Smooth muscle cell of the brain vasculature (primary cell): Measurements from ENCODE around the gene OR9Q2.
"Not testable (repeated sequence)": the region's sequence is repeated elsewhere in the genome, so short reads cannot be mapped to it uniquely, and the experiment has no call there.

Experiments used
- DNase-seq: peaks from one replicate; pipeline ENCODE4 v3.0.0-alpha.2; 2012; ENCODE audit warnings: low read depth, low spot score

The OR9Q2 gene, protein sequence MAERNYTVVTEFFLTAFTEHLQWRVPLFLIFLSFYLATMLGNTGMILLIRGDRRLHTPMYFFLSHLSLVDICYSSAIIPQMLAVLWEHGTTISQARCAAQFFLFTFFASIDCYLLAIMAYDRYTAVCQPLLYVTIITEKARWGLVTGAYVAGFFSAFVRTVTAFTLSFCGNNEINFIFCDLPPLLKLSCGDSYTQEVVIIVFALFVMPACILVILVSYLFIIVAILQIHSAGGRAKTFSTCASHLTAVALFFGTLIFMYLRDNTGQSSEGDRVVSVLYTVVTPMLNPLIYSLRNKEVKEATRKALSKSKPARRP

DNA sequence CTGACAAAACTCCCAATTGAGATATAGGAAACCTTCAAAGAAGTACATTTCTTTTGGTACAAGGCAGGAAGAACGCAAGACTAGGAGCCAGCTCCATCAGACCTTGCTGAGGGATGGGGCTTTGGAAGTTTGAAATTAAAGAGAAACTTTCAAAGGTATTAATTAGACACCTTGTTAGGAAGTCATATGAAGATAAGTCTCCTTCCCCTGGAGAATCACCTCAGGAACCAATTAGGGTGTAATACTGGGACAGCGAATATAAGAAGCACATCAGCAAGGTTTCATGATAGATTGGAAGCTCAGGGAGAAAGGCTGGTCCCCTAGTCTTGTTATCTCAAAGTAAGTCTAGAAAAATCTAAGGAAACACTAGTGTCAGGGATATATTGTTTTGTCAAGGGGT is at the start of gene OR9Q2:
OR9Q2 (plus strand) TSS at position 301 of the 400 bp plus-strand sequence. CDS start 1,421 bp downstream, outside the sequence.
- DNase-seq = no peak

GRCh38 chr11:58142761-58143160 is 46.1 kb upstream of the OR9Q2 start:
- no peak for DNase-seq

DNA sequence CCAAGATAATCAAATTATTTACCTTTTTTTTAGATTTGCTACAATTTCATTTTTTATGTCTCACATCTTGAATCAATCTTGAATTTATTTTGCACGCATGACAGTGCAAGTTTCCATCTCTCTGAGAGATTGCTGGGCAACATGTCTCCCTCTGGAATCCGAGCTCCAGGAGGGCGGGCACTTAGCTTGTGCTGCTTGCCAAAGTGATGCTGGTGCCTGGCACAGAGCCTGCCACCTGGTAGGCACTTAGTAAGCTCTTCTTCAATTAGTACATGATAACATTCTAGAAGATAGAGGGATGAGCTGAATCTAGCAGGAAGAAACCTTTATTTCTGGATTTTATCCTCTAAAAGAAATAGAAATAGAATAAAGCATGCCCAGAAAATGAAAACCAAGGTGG is 36.1 kb upstream of the OR9Q2 start:
- DNase-seq = no peak

DNA sequence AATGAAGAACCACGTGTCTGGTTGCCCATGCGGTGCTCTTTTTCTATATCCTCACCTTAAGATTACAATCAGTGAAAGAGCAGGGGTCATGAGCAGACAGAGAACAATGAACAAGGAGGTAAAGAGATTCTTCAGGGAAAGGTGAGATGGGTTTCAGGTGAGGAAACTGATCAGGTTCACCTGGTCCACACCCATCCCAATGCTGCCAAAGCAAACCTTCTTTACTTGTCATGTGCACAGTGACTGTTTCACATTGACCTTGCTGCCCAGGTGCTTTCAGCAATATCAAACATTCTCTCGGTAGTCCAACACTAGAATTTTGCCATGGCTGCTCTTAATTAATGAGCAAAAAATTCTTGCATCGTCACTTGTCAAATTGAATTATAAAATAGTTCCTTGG is 24.5 kb upstream of the OR9Q2 start:
- no peak for DNase-seq

DNA sequence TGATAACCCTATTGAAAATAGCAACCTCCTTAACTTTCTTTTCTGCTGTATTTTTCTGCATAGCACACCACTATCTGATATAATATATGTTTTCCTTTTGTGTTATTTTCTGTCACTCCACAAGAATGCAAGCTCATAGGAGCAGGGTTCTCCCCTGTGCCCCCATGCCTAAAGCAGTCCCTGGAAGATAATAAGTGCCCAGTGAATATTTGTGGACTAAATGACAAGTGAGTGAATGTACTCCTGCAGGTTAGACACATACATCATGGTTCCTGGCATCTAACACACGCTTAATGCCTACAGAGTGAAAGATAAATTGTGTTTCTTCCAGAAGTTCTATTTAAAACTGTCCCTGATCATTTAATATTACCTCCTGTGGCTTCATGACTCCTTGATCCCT is 23.9 kb upstream of the OR9Q2 start:
- DNase-seq = no peak

- DNase-seq = no peak
These were observed 23.3 kb upstream of the OR9Q2 start for GRCh38 chr11:58165504-58166106.

DNA sequence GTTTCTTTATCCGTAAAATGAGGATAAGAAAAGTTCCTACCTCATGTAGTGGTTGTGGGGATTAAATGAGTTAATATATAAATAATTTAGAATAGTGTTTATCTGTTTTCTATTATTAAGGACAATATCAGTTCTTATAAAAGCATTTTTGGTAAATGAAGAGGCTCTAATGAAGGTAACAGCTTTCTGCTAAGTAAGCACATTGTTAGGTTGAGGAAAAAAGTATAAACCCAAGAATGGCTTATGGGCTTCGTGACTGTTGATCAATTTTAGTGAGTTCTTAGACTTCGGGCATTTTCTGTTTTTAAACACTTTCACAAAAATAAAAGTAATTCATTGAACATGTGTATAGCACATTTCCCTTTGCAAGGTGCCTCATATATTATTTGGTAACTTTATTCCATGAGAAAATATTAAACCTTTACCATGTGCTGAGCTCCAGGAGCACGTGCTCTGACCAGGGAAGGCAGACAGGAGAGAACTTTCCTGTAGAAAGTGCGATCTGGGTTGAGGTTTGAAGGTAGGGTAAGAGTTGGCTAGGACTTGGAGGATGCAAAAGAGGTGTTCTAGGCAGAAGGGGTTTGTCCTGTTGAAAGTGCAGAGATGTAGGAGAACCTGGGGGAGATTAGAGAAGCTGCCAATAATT is 11.3 kb upstream of the OR9Q2 start:
- no peak for DNase-seq

DNA sequence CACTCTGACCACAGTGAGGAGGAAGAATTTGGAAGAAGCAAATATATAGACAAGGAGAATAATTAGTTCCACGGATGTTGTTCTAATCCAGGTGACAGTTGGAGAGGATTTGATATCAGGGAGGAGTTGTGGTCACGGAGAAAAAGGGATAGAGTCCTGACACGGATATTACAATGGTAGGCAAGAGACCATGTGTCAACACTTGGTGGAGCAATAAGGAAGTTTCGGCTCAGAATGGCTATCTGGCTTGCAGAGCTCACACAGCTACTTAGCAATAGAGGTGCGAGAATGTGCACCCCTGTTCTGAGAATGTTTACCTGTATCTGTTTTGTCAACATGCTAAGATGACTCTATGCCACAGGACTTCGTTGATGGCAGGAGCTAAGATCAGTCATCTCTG is 10.4 kb upstream of the OR9Q2 start:
- no peak for DNase-seq

DNA sequence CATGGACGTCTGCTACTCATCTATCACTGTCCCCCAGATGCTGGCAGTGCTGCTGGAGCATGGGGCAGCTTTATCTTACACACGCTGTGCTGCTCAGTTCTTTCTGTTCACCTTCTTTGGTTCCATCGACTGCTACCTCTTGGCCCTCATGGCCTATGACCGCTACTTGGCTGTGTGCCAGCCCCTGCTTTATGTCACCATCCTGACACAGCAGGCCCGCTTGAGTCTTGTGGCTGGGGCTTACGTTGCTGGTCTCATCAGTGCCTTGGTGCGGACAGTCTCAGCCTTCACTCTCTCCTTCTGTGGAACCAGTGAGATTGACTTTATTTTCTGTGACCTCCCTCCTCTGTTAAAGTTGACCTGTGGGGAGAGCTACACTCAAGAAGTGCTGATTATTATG is 9.2 kb upstream of the OR9Q2 start:
- DNase-seq = no peak

GRCh38 chr11:58186938-58187337 is 1.9 kb upstream of the OR9Q2 start:
- DNase-seq = no peak

GRCh38 chr11:58192229-58192628 is 3.4 kb downstream of the OR9Q2 start:
- DNase-seq = no peak

GRCh38 chr11:58193391-58193790 is 4.5 kb downstream of the OR9Q2 start:
- no peak for DNase-seq

DNA sequence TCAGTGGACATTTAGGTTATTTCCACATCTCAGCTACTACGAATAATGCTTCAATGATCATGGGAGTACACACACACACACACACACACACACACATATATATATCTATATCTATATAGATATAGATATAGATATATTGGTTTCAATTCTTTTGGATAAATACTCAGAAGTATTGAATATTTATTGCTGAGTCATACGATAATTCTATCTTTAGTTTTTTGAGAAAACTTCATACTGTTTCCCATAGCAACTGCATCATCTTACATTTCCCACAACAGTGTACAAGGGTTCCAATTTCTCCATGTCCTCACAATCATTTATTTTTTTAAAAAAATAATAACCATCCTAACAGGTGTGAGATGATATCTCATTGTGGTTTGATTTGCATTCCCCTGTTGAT is 7.1 kb downstream of the OR9Q2 start:
- no peak for DNase-seq

- no peak for DNase-seq
These were observed 10.4 kb downstream of the OR9Q2 start for GRCh38 chr11:58199271-58199670.

DNA sequence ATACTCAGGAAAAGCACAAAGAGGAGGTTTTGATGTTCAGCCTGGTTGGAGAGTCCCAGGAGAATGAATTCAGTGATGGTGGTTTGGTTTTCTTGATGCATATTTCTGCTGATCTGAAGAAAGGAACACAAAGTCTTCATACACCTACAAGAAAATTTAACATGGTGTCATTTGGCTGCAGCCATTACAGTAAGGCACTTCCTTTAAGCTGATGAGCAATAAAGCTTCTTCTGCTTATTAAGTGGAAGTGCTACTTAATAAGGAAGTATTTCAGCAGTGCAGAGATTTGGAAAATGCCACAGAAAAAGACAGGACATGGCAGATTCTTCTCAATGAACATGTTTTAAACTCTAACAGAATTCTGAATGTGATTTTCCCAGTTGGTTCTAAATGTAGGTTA is 15.2 kb downstream of the OR9Q2 start, which contains the start of gene OR1S2:
OR1S2 (minus strand) TSS at position 101 of the 400 bp plus-strand sequence; CDS start at position 101, 0 bp downstream.
- no peak for DNase-seq

DNA sequence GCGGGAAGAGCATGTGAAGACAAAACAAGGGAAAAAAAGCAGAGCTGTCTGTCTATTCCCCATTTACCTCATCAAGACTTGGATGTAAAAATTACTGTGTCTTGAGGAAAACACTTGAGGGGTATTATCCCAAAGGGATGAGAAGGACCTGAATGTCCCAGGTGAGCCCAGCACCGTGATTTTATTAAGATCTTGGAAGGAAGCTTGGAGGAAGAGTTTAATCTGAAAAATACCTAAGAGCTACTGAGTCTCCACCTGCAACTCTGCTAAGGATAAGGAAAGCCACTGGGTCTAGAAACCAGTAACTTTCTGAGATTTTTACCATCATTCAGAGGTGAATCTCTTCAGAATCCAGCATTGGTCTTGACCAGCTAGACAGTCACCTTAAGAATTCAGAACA is 23.6 kb downstream of the OR9Q2 start, which contains the start of gene OR1S1:
OR1S1 (plus strand) TSS at position 301 of the 400 bp plus-strand sequence.
- not testable (repeated sequence) for DNase-seq

GRCh38 chr11:58216476-58216875 is 27.6 kb downstream of the OR9Q2 start:
- no peak for DNase-seq

- DNase-seq = no peak
These were observed 33.9 kb downstream of the OR9Q2 start for GRCh38 chr11:58222721-58223120.

GRCh38 chr11:58227956-58228615 is 39.2 kb downstream of the OR9Q2 start:
- no peak for DNase-seq
